ENCODE data around the gene IREB2.

DNA sequence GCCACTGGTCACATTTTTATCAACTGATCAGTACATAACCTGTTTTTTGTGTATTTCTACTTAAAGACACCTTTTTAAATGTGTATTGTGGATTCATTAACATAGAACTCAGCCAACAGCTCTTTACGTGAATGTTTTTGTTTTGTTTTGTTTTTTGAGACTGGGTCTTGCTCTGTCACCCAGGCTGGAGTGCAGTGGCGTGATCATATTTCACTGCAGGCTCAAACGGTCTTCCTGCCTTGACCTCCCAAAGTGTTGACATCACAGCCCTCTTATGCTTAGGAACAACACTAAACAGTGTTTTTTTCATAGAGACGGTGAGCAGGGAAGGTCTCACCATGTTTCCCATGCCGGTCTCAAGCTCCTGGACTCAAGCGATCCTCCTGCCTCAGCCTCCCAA, 112.2 kb downstream of the IREB2 start:
- TF ChIP-seq CTCF (IDR thresholded peaks at IDR 0.05 in 8 of 11, conservative IDR thresholded peaks at IDR 0.05 in 3 of 11) = no peak
- TF ChIP-seq POLR2A (IDR thresholded peaks at IDR 0.05) = no peak
- no peak for TF ChIP-seq POLR2AphosphoS5 (IDR thresholded peaks at IDR 0.05)

Measured in spleen (tissue), 7 donors.